HG03159 (cell line): ENCODE results near the gene STPG4.
"Not testable (repeated sequence)": the region's sequence is repeated elsewhere in the genome, so short reads cannot be mapped to it uniquely, and the experiment has no call there.

Experiments used
- ATAC-seq: cut with Tn5 transposase; IDR thresholded peaks from one replicate; pipeline ENCODE4 v1.9.1; 2021; ENCODE audit warnings: mild to moderate bottlenecking, moderate library complexity; ENCODE audit not compliant: unreplicated experiment

Gene STPG4

GRCh38 chr2:47155091-47155876 is at the start of gene STPG4:
TSS of gene STPG4 (minus strand) at chr2:47155308. CDS start at chr2:47155251, 57 bp downstream.
- ATAC-seq, result no peak

GRCh38 chr2:47204691-47205090 is 49.6 kb upstream of the STPG4 start:
- ATAC-seq, result no peak

GRCh38 chr2:47203995-47204394 is 48.9 kb upstream of the STPG4 start:
- no peak for ATAC-seq

DNA sequence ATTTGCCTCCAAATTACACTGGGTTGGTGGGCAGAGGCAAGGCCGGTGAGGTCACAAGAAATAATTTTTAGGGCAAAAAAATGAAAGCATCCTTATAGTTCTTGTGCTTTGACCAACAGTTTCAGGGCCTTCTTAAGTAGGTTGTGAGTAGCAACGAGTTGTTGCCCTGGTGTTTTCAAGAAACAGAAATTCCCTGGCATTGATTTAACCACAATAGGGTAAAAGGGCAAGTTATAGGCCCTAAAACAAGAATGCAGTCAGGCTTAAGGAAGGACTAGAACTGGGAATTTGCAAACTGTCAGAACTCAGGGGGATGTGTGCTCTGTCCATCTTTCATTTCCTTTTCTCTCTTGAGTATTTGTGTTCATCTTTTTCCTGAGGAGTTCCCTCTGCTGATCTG is 46.1 kb upstream of the STPG4 start:
- ATAC-seq, result no peak

- no peak for ATAC-seq
Observed at GRCh38 chr2:47198985-47199451, 43.9 kb upstream of the STPG4 start.

- no peak for ATAC-seq
Observed at GRCh38 chr2:47196499-47196898, 41.4 kb upstream of the STPG4 start.

DNA sequence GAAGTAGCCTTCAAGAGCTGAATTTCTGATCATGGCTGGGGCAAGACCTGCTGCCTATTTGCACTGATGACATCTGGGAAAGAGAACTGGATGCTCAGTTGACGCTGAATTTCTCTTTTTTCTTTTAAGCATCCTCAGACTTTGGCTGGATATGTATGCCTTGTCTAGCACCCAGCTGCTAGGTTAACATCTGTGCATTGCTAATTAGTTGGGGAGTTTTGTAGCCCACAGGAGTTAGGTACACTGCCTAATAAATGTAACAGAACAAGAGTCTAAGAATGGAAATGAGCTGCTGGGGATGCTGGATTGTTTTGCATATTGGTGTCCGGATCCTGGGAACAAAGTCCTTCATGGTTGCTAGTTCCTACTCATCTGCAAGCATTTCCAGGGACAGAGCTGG is 40.9 kb upstream of the STPG4 start:
- ATAC-seq, result no peak

DNA sequence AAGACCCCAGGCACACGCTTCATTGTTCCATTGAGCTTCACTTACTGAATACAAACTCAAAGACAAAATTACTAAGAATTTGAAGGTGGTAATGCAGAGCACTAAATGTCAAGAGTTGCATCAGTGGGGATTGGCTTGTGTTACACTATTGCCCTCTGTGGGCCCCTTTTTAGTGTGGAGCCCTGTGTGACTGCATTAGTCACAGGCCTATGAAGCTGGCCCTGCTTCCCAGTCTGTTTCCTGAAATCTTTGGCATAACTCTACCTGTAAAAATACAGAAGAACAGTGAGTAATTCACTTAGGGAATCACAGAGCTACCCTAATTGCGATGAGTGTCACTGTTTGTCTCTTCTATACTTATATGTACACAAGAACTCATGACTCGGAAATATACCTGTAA is 40.0 kb upstream of the STPG4 start:
- ATAC-seq, result no peak

GRCh38 chr2:47194410-47194809 is 39.3 kb upstream of the STPG4 start:
- no peak for ATAC-seq

GRCh38 chr2:47193607-47194006 is 38.5 kb upstream of the STPG4 start:
- ATAC-seq, result no peak

- ATAC-seq, result no peak
Observed at GRCh38 chr2:47190188-47190881, 35.2 kb upstream of the STPG4 start.

DNA sequence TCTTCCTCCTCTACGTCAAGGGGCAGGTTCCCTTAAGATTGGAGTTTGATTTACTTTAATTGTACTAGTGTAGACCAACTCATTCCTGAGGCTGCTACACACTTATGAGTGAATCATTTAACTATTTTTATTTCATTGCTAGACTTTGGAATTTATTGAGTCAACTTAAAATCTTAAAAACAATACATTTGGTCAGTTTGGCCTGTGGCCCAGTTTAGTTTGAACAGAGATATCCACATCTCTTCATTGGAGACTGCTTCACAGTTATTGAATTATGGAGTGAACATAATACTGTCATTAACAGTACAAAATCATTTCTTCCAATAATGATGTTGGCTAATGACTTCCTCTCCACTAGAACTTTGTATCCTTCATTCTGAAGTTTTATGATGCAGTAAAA is 34.5 kb upstream of the STPG4 start:
- no peak for ATAC-seq

DNA sequence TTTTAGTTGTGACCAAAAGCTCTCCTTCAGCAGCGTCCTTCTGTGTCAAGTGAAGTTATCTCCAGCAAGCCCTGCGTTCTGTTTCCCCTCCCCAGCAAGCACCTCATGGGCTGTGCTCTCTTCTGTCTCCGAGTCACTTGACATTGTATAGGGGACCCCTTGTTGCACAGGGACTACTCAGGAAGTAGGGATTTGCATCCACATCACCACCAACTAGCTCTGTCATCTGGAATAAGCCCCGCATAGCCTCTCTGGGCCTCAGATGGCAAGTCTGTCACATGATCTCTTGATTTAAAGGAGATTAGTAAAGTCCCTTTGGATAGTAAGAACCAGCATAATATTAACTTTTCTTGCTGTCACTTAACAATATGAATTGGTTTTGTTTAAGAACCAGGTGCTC is 32.0 kb upstream of the STPG4 start:
- no peak for ATAC-seq

DNA sequence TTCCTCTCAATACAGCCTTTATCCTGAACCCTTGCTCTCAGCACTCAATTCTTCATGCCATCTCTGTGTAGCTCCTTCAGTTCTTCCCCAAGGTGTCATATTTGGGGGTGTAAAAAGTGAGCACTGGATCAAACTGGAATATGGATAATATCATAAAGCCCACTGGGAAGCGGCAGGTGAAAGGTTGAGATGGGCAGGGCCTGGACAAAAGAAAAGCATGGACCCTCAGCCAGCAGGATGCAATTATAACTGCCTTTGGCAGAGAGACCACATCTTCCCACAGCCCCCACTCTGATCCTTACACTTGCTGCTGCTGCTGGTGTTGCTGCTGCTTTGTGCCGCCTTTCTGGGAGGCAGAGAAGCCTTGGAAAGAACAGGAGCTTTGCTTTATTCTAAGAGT is 31.2 kb upstream of the STPG4 start:
- no peak for ATAC-seq

DNA sequence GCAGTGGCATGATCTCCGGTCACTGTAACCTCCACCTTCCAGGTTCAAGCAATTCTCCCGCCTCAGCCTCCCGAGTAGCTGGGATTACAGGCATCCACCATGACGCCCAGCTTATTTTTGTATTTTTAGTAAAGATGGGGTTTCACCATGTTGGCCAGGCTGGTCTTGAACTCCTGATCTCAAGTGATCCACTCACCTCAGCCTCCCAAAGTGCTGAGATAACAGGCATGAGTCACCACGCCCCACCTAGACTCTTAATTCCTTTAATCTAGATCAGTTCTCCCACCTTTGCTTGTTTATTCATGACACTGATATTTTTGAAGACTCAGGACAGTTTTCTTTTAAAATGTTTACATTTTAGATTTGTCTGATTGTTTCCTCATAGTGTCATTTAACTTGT is 30.0 kb upstream of the STPG4 start:
- not testable (repeated sequence) for ATAC-seq

GRCh38 chr2:47181176-47181575 is 26.1 kb upstream of the STPG4 start:
- ATAC-seq, result no peak

DNA sequence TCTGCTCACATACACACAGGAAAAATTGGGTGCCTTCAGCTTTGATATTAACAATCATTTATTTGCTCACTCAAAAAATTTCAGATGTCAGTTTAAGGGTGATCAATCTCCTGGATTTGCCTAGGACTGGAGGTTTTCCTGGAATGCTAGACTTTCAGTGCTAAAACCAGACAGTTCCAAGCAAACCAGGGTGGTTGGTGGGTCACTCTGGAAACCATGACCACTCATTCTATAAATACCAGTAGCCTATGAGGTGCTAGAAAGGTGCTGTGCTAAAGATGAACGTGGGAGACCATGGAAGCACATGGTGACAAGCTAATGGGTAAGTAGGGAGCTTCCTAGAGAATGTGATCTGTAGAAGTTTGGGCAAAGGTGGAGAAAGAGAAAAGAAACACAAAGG is 25.4 kb upstream of the STPG4 start:
- no peak for ATAC-seq

GRCh38 chr2:47179388-47179787 is 24.3 kb upstream of the STPG4 start:
- no peak for ATAC-seq

DNA sequence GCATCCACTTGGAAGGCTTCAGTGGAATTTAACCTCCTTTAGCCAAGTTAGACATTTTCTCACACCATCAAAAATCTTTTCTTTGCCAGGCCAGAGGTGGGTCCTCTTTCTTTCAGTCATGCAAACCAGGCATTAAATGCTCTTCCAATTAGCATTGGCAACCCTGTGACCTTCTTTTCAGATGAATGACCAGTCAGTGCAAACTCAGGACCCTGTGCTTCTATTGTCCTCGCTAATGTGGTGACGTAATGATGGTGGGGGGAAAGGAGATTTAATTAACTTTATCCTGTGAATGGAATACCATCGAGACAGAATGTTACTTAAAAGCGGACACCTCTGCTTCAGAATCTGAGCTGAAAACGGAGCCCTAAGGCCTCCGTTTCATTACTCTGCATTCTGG is 23.2 kb upstream of the STPG4 start:
- no peak for ATAC-seq

GRCh38 chr2:47177043-47177565 is 22.0 kb upstream of the STPG4 start:
- ATAC-seq, result peak; percentile 5

DNA sequence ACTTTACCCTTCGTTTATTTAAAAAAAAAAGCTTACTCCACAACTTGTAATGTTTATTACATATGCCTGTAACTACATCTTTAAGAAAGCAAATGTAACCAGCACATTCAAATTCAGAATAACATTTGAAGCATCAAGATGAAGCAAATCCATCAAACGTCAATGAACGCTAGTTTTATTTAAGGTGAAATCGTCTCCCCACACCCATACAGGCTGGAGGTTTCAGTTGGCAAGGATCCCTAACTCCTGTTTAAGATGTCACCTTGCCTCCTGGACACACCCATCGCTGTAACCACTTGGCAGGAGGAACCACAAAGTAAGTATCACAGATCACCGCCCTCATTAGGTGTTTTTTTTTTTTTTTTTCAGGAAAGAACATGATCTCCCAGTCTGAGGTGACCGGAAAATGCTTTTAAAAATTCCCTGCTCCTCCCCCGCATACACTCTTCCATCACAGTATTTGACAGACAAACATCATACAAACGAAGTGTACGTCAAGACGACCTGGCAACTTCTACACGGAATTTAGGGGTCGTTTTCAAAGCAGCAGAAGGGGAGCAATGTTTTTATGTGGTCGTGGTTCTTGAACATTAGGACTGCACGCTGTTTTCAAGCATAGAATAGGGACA is 19.7 kb upstream of the STPG4 start:
- ATAC-seq, result no peak
